ENCODE results near the gene REM1.
"Not testable (repeated sequence)": the region's sequence is repeated elsewhere in the genome, so short reads cannot be mapped to it uniquely, and the experiment has no call there.

Gene REM1

GRCh38 chr20:31474758-31475427 lies at the start of gene REM1, which contains the start of gene DEFB124:
Gene REM1 (plus strand): TSS chr20:31475288. CDS start chr20:31476446, 1,158 bp downstream.
Gene DEFB124 (minus strand): TSS chr20:31475127. CDS start chr20:31473013, 2,114 bp downstream.
- H3K27ac ChIP-seq, result no peak within 1 kb of the TSS
- no peak for TF ChIP-seq ZFX (IDR thresholded peaks at IDR 0.05; ENCODE audit: borderline replicate concordance)
- no peak for TF ChIP-seq CTCF (IDR thresholded peaks at IDR 0.05)

DNA sequence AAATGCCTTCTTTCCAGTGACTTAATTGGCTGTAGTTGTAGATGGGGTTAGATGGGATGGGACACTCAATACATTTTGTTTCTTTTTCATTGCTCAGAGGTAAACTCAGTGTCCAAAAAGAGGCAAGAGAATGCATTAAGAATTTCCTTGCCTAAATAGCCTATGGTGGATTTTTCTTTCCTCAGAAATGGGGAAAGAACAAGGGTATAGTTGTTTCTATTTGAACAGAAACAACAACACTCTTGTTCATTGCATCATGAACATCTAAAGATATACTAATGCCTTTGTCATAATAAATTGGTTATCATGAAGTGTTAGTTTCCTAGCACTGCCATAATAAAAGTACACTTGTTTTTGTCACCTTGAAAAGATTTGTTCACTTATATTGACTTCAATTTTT lies 49.3 kb upstream of the REM1 start:
- no peak for TF ChIP-seq CTCF (IDR thresholded peaks at IDR 0.05)
- TF ChIP-seq ZFX (IDR thresholded peaks at IDR 0.05; ENCODE audit: borderline replicate concordance), result no peak

DNA sequence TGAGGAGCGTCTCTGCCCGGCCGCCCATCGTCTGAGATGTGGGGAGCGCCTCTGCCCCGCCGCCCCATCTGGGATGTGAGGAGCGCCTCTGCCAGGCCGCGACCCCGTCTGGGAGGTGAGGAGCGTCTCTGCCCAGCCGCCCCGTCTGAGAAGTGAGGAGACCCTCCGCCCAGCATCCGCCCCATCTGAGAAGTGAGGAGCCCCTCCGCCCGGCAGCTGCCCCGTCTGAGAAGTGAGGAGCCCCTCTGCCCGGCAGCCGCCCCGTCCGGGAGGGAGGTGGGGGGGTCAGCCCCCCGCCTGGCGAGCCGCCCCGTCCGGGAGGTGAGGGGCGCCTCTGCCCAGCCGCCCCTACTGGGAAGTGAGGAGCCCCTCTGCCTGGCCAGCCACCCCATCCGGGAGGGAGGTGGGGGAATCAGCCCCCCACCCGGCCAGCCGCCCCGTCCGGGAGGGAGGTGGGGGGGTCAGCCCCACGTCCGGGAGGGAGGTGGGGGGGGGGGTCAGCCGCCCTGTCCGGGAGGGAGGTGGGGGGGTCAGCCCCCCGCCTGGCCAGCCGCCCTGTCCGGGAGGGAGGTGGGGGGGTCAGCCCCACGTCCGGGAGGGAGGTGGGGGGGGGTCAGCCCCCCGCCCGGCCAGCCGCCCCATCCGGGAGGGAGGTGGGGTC lies 48.1 kb upstream of the REM1 start:
- H3K27ac ChIP-seq, result not testable (repeated sequence)

More for the DNA sequence above, 49.3 kb upstream of the REM1 start:
- no peak overlapping the region for H3K27ac ChIP-seq

- H3K27ac ChIP-seq, result not testable (repeated sequence)
Observed at GRCh38 chr20:31427576-31427975, 47.5 kb upstream of the REM1 start.

- no peak for TF ChIP-seq ZFX (IDR thresholded peaks at IDR 0.05; ENCODE audit: borderline replicate concordance)
- TF ChIP-seq CTCF (IDR thresholded peaks at IDR 0.05), result no peak
- H3K27ac ChIP-seq, result no peak overlapping the region
Observed at GRCh38 chr20:31430568-31431115, 44.4 kb upstream of the REM1 start.

DNA sequence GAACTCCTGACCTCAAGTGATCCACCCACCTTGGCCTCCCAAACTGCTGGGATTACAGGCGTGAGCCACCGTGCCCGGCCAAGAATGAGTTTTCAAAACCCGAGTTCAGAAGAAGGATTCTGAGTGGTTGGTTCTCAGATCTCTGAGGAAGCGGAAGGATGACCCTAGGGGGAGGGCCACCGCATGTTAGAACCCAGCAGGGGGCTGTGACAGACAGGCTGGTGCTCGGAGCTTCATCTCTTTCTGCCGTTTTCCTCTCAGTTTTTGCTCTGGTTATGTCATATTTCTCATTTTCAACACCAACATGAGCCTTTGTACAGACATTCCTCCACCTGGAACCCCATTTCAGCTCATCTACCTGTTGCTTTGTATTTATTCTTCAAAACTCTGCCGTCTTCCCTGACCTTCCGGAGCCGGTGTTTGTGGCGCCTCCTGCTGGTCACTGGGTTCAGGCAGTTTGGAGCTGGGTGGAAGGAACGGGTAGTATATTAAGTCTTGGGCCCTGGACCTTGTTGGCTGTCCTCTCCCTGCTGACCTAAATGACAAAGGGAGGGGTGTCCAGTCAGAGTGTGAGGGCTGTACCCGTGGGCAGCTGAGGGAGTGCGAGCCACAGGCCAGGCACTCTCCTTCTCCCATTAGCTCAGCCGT lies 35.0 kb upstream of the REM1 start, which contains the start of gene DEFB123:
DEFB123 (plus strand) TSS at position 621 of the 648 bp plus-strand sequence. CDS start 67 bp downstream, outside the sequence.
- no peak within 1 kb of the TSS for H3K27ac ChIP-seq
- TF ChIP-seq CTCF (IDR thresholded peaks at IDR 0.05) (peak; percentile 63), ZFX (IDR thresholded peaks at IDR 0.05; ENCODE audit: borderline replicate concordance) (no peak)

DNA sequence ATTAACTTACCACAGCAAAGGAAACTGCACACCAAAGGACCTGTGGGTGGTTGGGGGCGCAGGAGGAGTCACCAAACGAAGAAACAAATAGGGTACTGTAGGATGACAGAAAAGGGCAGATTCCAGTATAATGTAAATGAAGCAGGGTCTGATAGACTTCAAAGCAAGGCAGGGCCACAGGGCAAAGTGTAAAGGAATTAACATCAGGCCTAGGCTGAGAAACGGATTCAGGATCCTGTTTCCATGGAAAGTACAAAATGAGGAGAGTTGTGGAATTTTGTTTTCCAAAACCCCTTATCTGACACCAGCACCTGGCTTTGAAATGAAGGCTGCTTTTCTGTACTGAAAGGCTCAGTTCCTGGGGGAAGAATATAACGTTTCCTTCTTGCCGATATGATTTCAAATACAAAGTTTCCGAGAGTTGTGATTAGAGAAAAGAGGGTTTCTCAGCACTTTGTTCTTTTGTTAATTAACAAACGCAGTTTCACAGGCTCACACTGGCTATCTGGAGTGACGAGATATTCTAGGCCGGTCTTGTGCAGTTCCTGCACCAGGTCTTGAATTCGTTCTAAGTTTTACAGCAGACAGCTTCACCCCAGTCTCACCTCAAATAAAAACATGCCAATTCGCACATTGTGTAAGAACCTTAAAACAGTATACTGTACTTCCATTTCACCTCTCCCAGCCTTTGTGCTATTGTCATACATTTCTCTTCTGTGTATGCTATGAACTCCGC lies 28.8 kb upstream of the REM1 start:
- TF ChIP-seq CTCF (IDR thresholded peaks at IDR 0.05), result no peak
- TF ChIP-seq ZFX (IDR thresholded peaks at IDR 0.05; ENCODE audit: borderline replicate concordance), result no peak
- H3K27ac ChIP-seq, result no peak overlapping the region
